ENCODE measurements around the gene BTBD2.
"Not testable (repeated sequence)": the region's sequence is repeated elsewhere in the genome, so short reads cannot be mapped to it uniquely, and the experiment has no call there.

Gene BTBD2

GRCh38 chr19:2039959-2040646, 24.6 kb upstream of the BTBD2 start:
- DNase-seq (ENCODE audit: low read depth in 2 of 2) = no peak

GRCh38 chr19:2039089-2039958, 23.8 kb upstream of the BTBD2 start:
- no peak for DNase-seq (ENCODE audit: low read depth in 2 of 2)

- DNase-seq (ENCODE audit: low read depth in 2 of 2) = no peak
Observed at GRCh38 chr19:2038284-2039088, 23.0 kb upstream of the BTBD2 start.

GRCh38 chr19:2037651-2038255, 22.2 kb upstream of the BTBD2 start:
- no peak for DNase-seq (ENCODE audit: low read depth in 2 of 2)

- DNase-seq (ENCODE audit: low read depth in 2 of 2) = no peak
Observed at GRCh38 chr19:2036424-2036823, 20.9 kb upstream of the BTBD2 start.

- no peak for DNase-seq (ENCODE audit: low read depth in 2 of 2)
Observed at GRCh38 chr19:2035590-2035991, 20.1 kb upstream of the BTBD2 start.

GRCh38 chr19:2034729-2035589, 19.4 kb upstream of the BTBD2 start:
- DNase-seq (ENCODE audit: low read depth in 2 of 2) = no peak

GRCh38 chr19:2034253-2034652, 18.7 kb upstream of the BTBD2 start:
- DNase-seq (ENCODE audit: low read depth in 2 of 2) = not testable (repeated sequence)

GRCh38 chr19:2033825-2034159, 18.3 kb upstream of the BTBD2 start:
- DNase-seq (ENCODE audit: low read depth in 2 of 2) = no peak

- no peak for DNase-seq (ENCODE audit: low read depth in 2 of 2)
Observed at GRCh38 chr19:2033115-2033824, 17.8 kb upstream of the BTBD2 start.

GRCh38 chr19:2032296-2032941, 16.9 kb upstream of the BTBD2 start:
- DNase-seq (ENCODE audit: low read depth in 2 of 2) = peak in 1 of 2 experiments; percentile 14

GRCh38 chr19:2027361-2027760, 11.8 kb upstream of the BTBD2 start:
- peak; percentile 79 for DNase-seq (ENCODE audit: low read depth in 2 of 2)

- DNase-seq (ENCODE audit: low read depth in 2 of 2) = no peak
Observed at GRCh38 chr19:2026770-2027169, 11.3 kb upstream of the BTBD2 start.

- no peak for DNase-seq (ENCODE audit: low read depth in 2 of 2)
Observed at GRCh38 chr19:2022289-2022688, 6.8 kb upstream of the BTBD2 start.

- DNase-seq (ENCODE audit: low read depth in 2 of 2) = no peak
Observed at GRCh38 chr19:2021453-2022140, 6.1 kb upstream of the BTBD2 start.

- DNase-seq (ENCODE audit: low read depth in 2 of 2) = no peak
Observed at GRCh38 chr19:2018752-2019151, 3.2 kb upstream of the BTBD2 start.

- DNase-seq (ENCODE audit: low read depth in 2 of 2) = peak; percentile 59 to 65
Observed at GRCh38 chr19:2016041-2016807, 710 bp upstream of the BTBD2 start.
